ENCODE data around the gene AMPD2. TPM values are rescaled to one million over a fixed set of nuclear protein-coding genes. Genes with fewer than 3 reads are reported as not detected.
A peak's percentile ranks its signal among the peaks of the same experiment; 100 is the strongest.

AMPD2 gene
- total and polyA plus RNA-seq, 9 of the 15 experiments (the other 6 are each of a cell fraction or from before 2014, with no cell fraction given) = 2.0 to 77.7 (median 28.2) TPM

GRCh38 chr1:109616391-109616790 is 3.2 kb upstream of the AMPD2 start:
- DNase-seq (ENCODE audit: extremely low read depth in 1 of 4, low spot score in 3 of 4) = no peak
- ATAC-seq = no peak
- Histone ChIP-seq H3K9me3 (replicated peaks; ENCODE audit: control insufficient read depth, insufficient read depth, low read depth, low read length) (no peaks in the 10 kb centered on the region), H3K36me3 (ENCODE audit: control insufficient read depth, insufficient read depth, low read length) (no peaks in the 10 kb centered on the region), H3K4me2 (ENCODE audit: insufficient read depth, low read length) (no peak overlapping the region), H3K4me3 (no peak overlapping the region), H3K9ac (ENCODE audit: insufficient read depth in 1 of 2, low read depth in 2 of 2, low read length in 2 of 2) (no peak overlapping the region), H2AFZ (ENCODE audit: low read depth, low read length) (peak overlapping the region; percentile 20; the same call in 1 of the 2 replicates), H3K27me3 (ENCODE audit: control insufficient read depth in 2 of 2, insufficient read depth in 2 of 2, low read length in 2 of 2) (peaks cover 15 to 17% of the 10 kb centered on the region in 2 experiments; a peak in 4 of 5 replicates), H3K9me1 (ENCODE audit: control insufficient read depth, insufficient read depth, low read length) (no peaks in the 10 kb centered on the region), H3K79me2 (ENCODE audit: control insufficient read depth, insufficient read depth, low read length) (peaks cover 25% of the 10 kb centered on the region), H4K20me1 (replicated peaks; ENCODE audit: control insufficient read depth, insufficient read depth, low read length) (no peaks in the 10 kb centered on the region), H3K4me1 (replicated peaks in 1 of 2; ENCODE audit: control insufficient read depth in 2 of 2, insufficient read depth in 2 of 2, low read length in 2 of 2) (peaks cover 13 to 19% of the 10 kb centered on the region in 2 experiments), H3K27ac (ENCODE audit: extremely low read depth, low read depth, low read length) (peak overlapping the region; percentile 1; the same call in 1 of the 3 replicates)
- no peak for TF ChIP-seq STAT5A (IDR thresholded peaks at IDR 0.05; ENCODE audit: borderline replicate concordance, low read length)
- TF ChIP-seq GABPA (tag; conservative IDR thresholded peaks at IDR 0.05; ENCODE audit: low read depth) = 0 out of 2 replicates have a peak, but pooled peaks have one; percentile 6
- intact Hi-C loops (cut with micrococcal nuclease) = loop anchor here (5.0 kb wide), 1 partner anchor 69 kb away; the partner anchor contains the start of gene GNAI3
- in situ Hi-C loops (cut with MboI) = no loop called here
- FAIRE-seq = no peak
- ChIA-PET CTCF (ENCODE audit: low intra/inter-chr PET ratio) (no interaction called here), POLR2A (interaction anchor here (1.0 to 2.0 kb wide), 7 partner anchors 11 to 333 kb away, joined by 3 to 13 read pairs (median 4); partner anchors contain the start of gene GNAI3)
- 31% methylated on average over 3 of the region's 3 CpGs for WGBS (ENCODE audit: insufficient coverage, low coverage, missing lambda C conversion rate)
- no TSS peak for BruUV-seq (replicated peaks)

- in situ Hi-C loops (cut with MboI) (no loop called here), intact Hi-C loops (cut with micrococcal nuclease) (loop anchor here (5.0 kb wide), 1 partner anchor 70 kb away; the partner anchor contains the start of gene GNAI3)
- no peaks in the 10 kb centered on the region for H3K36me3 ChIP-seq (ENCODE audit: control insufficient read depth, insufficient read depth, low read length)
- H3K9me1 ChIP-seq (ENCODE audit: control insufficient read depth, insufficient read depth, low read length) = no peaks in the 10 kb centered on the region
- CTCF ChIA-PET (ENCODE audit: low intra/inter-chr PET ratio) = no interaction called here
- ATAC-seq (no peak), FAIRE-seq (peak; percentile 69), DNase-seq (ENCODE audit: extremely low read depth in 1 of 4, low spot score in 3 of 4) (peak in 2 of 4 experiments; percentile 37 to 46)
- WGBS (ENCODE audit: insufficient coverage, low coverage, missing lambda C conversion rate) = 36% methylated on average over 3 of the region's 3 CpGs
- H3K4me3 ChIP-seq = no peak overlapping the region
- H2AFZ ChIP-seq (ENCODE audit: low read depth, low read length) = 0 out of 2 replicates have a peak overlapping the region, but pooled peaks have one; percentile 1
- H3K4me2 ChIP-seq (ENCODE audit: insufficient read depth, low read length) = no peak overlapping the region
- peaks cover 3% of the 10 kb centered on the region; the same call in 1 of the 2 replicates for H4K20me1 ChIP-seq (replicated peaks; ENCODE audit: control insufficient read depth, insufficient read depth, low read length)
- peaks cover 22 to 29% of the 10 kb centered on the region in 2 experiments for H3K4me1 ChIP-seq (replicated peaks in 1 of 2; ENCODE audit: control insufficient read depth in 2 of 2, insufficient read depth in 2 of 2, low read length in 2 of 2)
- peaks cover 35% of the 10 kb centered on the region for H3K79me2 ChIP-seq (ENCODE audit: control insufficient read depth, insufficient read depth, low read length)
- peaks cover 7 to 10% of the 10 kb centered on the region in 2 experiments; a peak in 3 of 5 replicates for H3K27me3 ChIP-seq (ENCODE audit: control insufficient read depth in 2 of 2, insufficient read depth in 2 of 2, low read length in 2 of 2)
- H3K9ac ChIP-seq (ENCODE audit: insufficient read depth in 1 of 2, low read depth in 2 of 2, low read length in 2 of 2) = no peak overlapping the region
- no peak overlapping the region for H3K27ac ChIP-seq (ENCODE audit: extremely low read depth, low read depth, low read length)
- no peaks in the 10 kb centered on the region for H3K9me3 ChIP-seq (replicated peaks; ENCODE audit: control insufficient read depth, insufficient read depth, low read depth, low read length)
- BruUV-seq (replicated peaks) = no TSS peak
- POLR2A ChIA-PET = interaction anchor here (0.7 to 2.0 kb wide), 7 partner anchors 9 to 72 kb away, joined by 3 to 13 read pairs (median 4); partner anchors contain the start of gene GNAI3
- peak; percentile 60; the same call in 1 of the 2 replicates for TF ChIP-seq PHF21A (IDR thresholded peaks at IDR 0.05; ENCODE audit: borderline replicate concordance, low read depth)
- TF ChIP-seq MITF (IDR thresholded peaks at IDR 0.05) = no peak
- peak; percentile 94 to 95 for TF ChIP-seq KDM1A (IDR thresholded peaks at IDR 0.05)
- TF ChIP-seq ZNF311 (CRISPR knock-in tag; IDR thresholded peaks at IDR 0.05) = no peak
- no peak for TF ChIP-seq BDP1 (IDR thresholded peaks at IDR 0.05; ENCODE audit: insufficient read depth, insufficient read length)
- peak; percentile 82 for TF ChIP-seq JUND (IDR thresholded peaks at IDR 0.05; ENCODE audit: borderline replicate concordance, low read depth, low read length)
- peak; percentile 67; the same call in 2 of the 3 replicates for TF ChIP-seq JUND (tag; IDR thresholded peaks at IDR 0.05; ENCODE audit: borderline replicate concordance, low read depth, low read length)
- TF ChIP-seq CBFA2T3 (IDR thresholded peaks at IDR 0.05) = peak; percentile 47; the same call in 1 of the 2 replicates
- no peak for TF ChIP-seq CTCF (IDR thresholded peaks at IDR 0.05 in 2 of 3, conservative IDR thresholded peaks at IDR 0.05 in 1 of 3; ENCODE audit: insufficient read depth in 2 of 3, low read depth in 1 of 3, low read length in 3 of 3)
Measured at GRCh38 chr1:109617291-109617801, 2.3 kb upstream of the AMPD2 start.
